Chondrocyte (in vitro differentiated cells): ENCODE measurements around the gene PCBP1. TPM values are rescaled to one million over a fixed set of nuclear protein-coding genes. Genes with fewer than 3 reads are reported as not detected.

Experiments used
- DNase-seq: peaks from one replicate; pipeline ENCODE4 v3.0.0; 2021; ENCODE audit warnings: mixed read lengths, low spot score
- H3K27ac Mint-ChIP-seq: one replicate; pipeline ENCODE4 v1.8.0; 2021; ENCODE audit warnings: mild to moderate bottlenecking, moderate library complexity, mixed read lengths; ENCODE audit not compliant: unreplicated experiment
- H3K27me3 Mint-ChIP-seq: 2 replicates; pipeline ENCODE4 v1.8.0; 2021; ENCODE audit warnings: low read depth, mixed read lengths
- H3K36me3 Mint-ChIP-seq: 2 replicates; pipeline ENCODE4 v1.8.0; 2021; ENCODE audit warnings: low read depth, mixed read lengths
- H3K4me1 Mint-ChIP-seq: 2 replicates; pipeline ENCODE4 v1.8.0; 2021; ENCODE audit warnings: low read depth, mild to moderate bottlenecking, mixed read lengths
- H3K4me3 Mint-ChIP-seq: one replicate; pipeline ENCODE4 v1.8.0; 2021; ENCODE audit warnings: mild to moderate bottlenecking, moderate library complexity, mixed read lengths; ENCODE audit not compliant: unreplicated experiment
- H3K9me3 Mint-ChIP-seq: 2 replicates; pipeline ENCODE4 v1.8.0; 2021; ENCODE audit warnings: low read depth, mixed read lengths
- CTCF ChIP-seq: fragments of 200-600 bp; sonication (generic); IDR thresholded peaks from 2 replicates; pipeline ENCODE4 v1.5.0; 2021; ENCODE audit warnings: antibody characterized with exemption, mild to moderate bottlenecking, moderate library complexity
- total RNA-seq: library from RNA; stranded (reverse); gene quantifications from 3 replicates; pipeline ENCODE4 v1.2.1, GENCODE V29; 2021

PCBP1 gene
- total RNA-seq, 1 donor from 2014 or later, result 220 TPM

GRCh38 chr2:70113359-70114070 lies 26.2 kb downstream of the PCBP1 start:
- Mint-ChIP-seq H3K36me3 (no peaks in the 10 kb centered on the region), H3K27me3 (no peaks in the 10 kb centered on the region), H3K9me3 (no peaks in the 10 kb centered on the region), H3K4me3 (no peak overlapping the region), H3K27ac (peak overlapping the region; percentile 92), H3K4me1 (peaks cover 41% of the 10 kb centered on the region)
- TF ChIP-seq CTCF, result no peak
- DNase-seq, result peak; percentile 17

GRCh38 chr2:70115646-70116442 lies 28.6 kb downstream of the PCBP1 start:
- no peaks in the 10 kb centered on the region for H3K36me3 Mint-ChIP-seq
- peak; percentile 26 for DNase-seq
- no peaks in the 10 kb centered on the region for H3K9me3 Mint-ChIP-seq
- H3K4me1 Mint-ChIP-seq, result peaks cover 30% of the 10 kb centered on the region
- no peak for TF ChIP-seq CTCF
- no peak overlapping the region for H3K27ac Mint-ChIP-seq
- no peak overlapping the region for H3K4me3 Mint-ChIP-seq
- no peaks in the 10 kb centered on the region for H3K27me3 Mint-ChIP-seq

DNA sequence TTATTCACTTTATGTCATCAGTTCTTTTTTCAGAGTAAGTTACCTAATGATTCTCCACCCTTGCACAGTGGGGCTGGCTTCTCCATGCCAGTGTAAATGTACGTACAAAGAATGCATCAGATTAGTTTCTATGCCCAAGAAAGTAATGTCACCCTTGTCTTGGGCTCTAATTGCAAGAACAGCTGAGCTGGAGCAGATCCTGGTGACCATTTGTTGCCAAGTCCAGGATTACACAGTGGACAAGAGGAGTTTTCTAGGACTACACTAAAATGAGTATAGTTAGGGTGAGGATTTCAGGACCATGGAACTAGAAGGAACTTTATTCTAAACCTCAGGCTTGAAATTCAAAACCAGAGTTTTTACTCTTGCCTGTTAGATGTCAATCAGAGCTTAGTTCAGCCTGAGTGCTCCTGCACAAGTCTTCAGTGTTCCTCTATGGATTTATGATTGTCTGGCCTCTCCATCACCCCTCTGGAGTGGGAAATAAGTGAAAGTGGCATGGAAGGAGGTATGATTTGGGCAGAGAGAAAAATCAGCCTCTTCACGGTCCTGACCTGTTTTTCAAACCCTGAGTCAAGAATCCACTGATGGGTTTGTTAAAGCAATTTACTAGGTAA lies 29.8 kb downstream of the PCBP1 start:
- no peak for DNase-seq
- no peaks in the 10 kb centered on the region for H3K9me3 Mint-ChIP-seq
- no peak overlapping the region for H3K4me3 Mint-ChIP-seq
- H3K27me3 Mint-ChIP-seq, result no peaks in the 10 kb centered on the region
- H3K4me1 Mint-ChIP-seq, result peaks cover 22% of the 10 kb centered on the region
- no peak for TF ChIP-seq CTCF
- no peak overlapping the region for H3K27ac Mint-ChIP-seq
- no peaks in the 10 kb centered on the region for H3K36me3 Mint-ChIP-seq

DNA sequence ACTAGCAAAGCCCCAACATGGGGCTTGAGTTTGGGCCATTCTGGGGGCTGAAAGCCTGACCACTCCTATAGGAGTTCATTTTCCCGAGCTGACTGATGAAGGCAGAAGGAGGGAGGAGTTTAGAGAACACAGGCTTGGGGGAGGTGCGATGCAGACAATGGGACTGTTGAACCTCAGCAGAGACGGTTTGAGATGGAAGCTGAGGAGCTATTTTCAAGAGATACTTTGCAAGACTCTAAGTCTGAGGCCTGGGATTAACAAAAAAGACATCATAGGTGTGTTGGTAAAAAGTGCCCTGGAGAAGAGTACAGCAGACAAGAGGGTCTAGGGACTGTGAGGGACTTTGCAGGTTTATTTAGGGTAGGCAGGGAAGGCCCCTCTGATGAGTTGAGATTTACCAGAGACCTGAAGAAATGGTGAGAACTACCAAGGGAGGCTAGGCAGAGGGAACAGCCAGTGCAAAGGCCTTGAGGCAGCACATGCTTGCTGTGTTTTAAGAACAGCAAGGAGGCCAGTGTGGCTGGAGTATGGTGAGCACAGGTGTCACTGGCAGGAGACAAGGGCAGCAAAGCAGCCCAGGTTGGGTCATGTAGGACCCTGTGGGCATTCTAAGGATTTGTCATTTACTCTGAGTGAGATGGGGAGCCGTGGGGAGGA lies 31.6 kb downstream of the PCBP1 start:
- no peak overlapping the region for H3K27ac Mint-ChIP-seq

More for the DNA sequence above, 31.6 kb downstream of the PCBP1 start:
- Mint-ChIP-seq H3K4me1 (peaks cover 19% of the 10 kb centered on the region), H3K9me3 (no peaks in the 10 kb centered on the region), H3K36me3 (no peaks in the 10 kb centered on the region), H3K4me3 (no peak overlapping the region), H3K27me3 (no peaks in the 10 kb centered on the region)
- DNase-seq, result peak; percentile 35
- no peak for TF ChIP-seq CTCF
